ENCODE data around the gene C16orf74.

DNA sequence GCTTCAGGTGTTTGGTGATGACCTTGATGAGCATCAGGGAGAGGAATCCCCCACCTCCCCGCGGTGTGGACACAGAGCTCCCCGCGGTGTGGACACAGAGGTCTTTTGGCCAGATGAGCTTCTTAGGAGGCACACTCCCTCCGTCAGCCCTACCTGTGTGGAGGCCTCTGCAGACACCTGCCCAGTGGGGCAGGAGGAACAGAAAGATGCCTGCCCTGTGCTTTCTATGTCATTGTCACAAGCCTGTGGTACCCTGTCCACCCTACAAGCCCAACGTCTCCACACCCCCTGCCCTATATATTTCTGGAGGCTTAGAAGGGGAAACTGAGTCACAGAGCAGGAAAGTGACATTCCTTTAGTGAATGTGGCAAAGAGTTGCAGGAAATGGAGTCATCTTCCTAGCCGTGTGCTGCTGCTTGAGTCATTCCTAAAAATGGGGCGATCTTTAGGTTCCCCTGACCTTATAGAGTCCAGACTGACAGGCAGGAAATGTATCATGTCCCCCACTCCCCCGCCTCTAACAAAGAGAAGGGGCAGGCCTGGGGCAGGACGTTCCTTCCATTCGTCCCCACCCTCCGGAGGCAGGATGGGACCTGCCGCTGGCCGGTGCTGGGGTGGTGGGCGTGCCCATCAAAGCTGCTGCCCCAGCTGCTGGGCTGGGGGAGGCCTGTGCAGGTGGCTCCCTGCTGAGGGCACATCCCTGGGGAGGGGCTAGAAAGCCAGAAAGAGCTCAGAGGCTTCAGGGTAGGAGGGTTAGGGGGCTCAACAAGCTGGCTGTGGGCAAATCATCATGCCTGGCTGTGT lies 1.0 kb upstream of the C16orf74 start:
- TF ChIP-seq CTCF (IDR thresholded peaks at IDR 0.05; ENCODE audit: low read length) (no peak), EZH2phosphoT487 (IDR thresholded peaks at IDR 0.05; ENCODE audit: low read length) (no peak)
